ENCODE data around the gene NYAP2.

NYAP2 gene

DNA sequence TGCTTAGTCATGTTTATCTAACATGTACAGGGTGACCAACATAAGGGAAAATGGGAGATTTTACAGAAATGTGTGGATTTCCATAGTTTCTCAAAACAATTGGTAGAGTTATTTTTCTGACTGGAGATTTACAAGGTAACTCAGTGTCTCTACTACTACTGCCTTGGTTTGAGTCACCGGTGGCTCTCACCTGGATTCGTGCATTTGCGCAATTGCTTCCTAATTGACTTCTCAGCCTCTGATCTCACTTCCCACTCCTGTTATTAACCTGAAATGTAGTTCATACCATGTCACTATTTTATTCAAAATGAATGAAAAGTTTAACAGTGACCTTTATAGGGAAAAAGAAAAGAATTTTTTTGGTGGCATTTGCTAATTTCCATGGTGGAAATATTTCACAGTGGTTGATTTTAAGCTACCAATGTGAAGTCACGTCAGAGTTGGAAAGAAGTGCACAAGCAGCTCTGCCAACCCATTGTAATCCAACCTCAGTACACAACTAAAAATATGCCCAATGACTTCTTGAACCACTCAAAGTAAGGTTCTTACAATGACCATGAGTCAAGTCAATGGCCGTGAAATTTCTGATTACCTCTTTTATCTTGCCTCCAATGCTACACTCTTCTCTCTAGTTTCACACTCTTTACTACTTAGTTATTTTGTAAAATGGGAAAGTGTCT, 94.0 kb downstream of the NYAP2 start:
- Histone ChIP-seq H3K4me3 (replicated peaks; ENCODE audit: insufficient read depth, low read length) (no peak overlapping the region), H3K27ac (replicated peaks) (no peak overlapping the region), H3K27me3 (ENCODE audit: insufficient read depth, poor library complexity, severe bottlenecking) (no peaks in the 10 kb centered on the region)
- no peak for TF ChIP-seq SPI1 (IDR thresholded peaks at IDR 0.05; ENCODE audit: borderline replicate concordance, low read depth)
- TF ChIP-seq, protein P1, sequence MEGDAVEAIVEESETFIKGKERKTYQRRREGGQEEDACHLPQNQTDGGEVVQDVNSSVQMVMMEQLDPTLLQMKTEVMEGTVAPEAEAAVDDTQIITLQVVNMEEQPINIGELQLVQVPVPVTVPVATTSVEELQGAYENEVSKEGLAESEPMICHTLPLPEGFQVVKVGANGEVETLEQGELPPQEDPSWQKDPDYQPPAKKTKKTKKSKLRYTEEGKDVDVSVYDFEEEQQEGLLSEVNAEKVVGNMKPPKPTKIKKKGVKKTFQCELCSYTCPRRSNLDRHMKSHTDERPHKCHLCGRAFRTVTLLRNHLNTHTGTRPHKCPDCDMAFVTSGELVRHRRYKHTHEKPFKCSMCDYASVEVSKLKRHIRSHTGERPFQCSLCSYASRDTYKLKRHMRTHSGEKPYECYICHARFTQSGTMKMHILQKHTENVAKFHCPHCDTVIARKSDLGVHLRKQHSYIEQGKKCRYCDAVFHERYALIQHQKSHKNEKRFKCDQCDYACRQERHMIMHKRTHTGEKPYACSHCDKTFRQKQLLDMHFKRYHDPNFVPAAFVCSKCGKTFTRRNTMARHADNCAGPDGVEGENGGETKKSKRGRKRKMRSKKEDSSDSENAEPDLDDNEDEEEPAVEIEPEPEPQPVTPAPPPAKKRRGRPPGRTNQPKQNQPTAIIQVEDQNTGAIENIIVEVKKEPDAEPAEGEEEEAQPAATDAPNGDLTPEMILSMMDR (IDR thresholded peaks at IDR 0.05; ENCODE audit: insufficient read depth, low read length): no peak
- no peak for TF ChIP-seq GABPA (IDR thresholded peaks at IDR 0.05; ENCODE audit: low read depth)
- no peak for DNase-seq (ENCODE audit: low read depth in 1 of 2, low spot score in 1 of 2)

DNA sequence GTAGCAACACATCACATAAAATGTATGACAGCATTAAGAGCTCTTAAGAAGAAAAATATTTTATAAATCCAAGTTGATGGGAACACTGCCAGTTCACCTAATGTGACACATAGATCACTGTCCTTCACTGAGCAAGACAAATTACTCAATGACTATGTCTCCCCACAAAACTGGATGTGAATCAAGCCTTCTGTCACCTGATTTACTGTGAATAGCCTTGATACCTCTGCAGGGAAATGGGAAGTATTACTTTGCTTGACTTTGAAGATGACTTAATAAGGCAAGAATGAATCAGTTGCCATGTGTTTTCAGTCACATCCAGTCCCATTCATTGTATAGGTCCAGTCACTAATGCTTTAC, 94.6 kb downstream of the NYAP2 start:
- TF ChIP-seq, protein P1 (IDR thresholded peaks at IDR 0.05; ENCODE audit: insufficient read depth, low read length): no peak
- TF ChIP-seq GABPA (IDR thresholded peaks at IDR 0.05; ENCODE audit: low read depth): no peak
- TF ChIP-seq, protein P2, sequence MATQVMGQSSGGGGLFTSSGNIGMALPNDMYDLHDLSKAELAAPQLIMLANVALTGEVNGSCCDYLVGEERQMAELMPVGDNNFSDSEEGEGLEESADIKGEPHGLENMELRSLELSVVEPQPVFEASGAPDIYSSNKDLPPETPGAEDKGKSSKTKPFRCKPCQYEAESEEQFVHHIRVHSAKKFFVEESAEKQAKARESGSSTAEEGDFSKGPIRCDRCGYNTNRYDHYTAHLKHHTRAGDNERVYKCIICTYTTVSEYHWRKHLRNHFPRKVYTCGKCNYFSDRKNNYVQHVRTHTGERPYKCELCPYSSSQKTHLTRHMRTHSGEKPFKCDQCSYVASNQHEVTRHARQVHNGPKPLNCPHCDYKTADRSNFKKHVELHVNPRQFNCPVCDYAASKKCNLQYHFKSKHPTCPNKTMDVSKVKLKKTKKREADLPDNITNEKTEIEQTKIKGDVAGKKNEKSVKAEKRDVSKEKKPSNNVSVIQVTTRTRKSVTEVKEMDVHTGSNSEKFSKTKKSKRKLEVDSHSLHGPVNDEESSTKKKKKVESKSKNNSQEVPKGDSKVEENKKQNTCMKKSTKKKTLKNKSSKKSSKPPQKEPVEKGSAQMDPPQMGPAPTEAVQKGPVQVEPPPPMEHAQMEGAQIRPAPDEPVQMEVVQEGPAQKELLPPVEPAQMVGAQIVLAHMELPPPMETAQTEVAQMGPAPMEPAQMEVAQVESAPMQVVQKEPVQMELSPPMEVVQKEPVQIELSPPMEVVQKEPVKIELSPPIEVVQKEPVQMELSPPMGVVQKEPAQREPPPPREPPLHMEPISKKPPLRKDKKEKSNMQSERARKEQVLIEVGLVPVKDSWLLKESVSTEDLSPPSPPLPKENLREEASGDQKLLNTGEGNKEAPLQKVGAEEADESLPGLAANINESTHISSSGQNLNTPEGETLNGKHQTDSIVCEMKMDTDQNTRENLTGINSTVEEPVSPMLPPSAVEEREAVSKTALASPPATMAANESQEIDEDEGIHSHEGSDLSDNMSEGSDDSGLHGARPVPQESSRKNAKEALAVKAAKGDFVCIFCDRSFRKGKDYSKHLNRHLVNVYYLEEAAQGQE (IDR thresholded peaks at IDR 0.05; ENCODE audit: insufficient replicate concordance, low read depth): no peak
- TF ChIP-seq POLR2AphosphoS5 (IDR thresholded peaks at IDR 0.05; ENCODE audit: low read depth): no peak
- no peak for TF ChIP-seq SPI1 (IDR thresholded peaks at IDR 0.05; ENCODE audit: borderline replicate concordance, low read depth)

DNA sequence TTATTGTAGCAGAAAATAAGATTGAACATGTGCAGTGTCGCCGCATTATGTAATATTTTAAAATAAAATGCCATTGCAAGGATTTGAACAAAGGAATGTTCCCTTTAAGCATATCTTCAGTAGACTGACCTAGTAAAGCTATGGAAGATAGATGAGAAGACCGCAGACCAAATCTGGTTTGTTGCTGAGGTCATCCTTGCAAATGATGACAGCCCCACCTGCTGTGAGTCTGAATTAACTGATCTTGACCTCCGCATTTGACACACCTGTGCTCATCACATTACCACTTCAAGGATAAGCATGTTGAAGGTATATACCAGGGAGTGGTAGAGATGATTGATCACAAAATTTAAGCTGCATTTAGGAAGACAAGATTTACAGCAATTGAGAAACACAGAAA, 96.2 kb downstream of the NYAP2 start:
- no peak for DNase-seq (ENCODE audit: low read depth in 1 of 2, low spot score in 1 of 2)
- TF ChIP-seq SPI1 (IDR thresholded peaks at IDR 0.05; ENCODE audit: borderline replicate concordance, low read depth) (no peak), POLR2AphosphoS5 (IDR thresholded peaks at IDR 0.05; ENCODE audit: low read depth) (no peak), GABPA (IDR thresholded peaks at IDR 0.05; ENCODE audit: low read depth) (no peak)
- TF ChIP-seq, protein P2 (IDR thresholded peaks at IDR 0.05; ENCODE audit: insufficient replicate concordance, low read depth): no peak
- TF ChIP-seq, protein P1 (IDR thresholded peaks at IDR 0.05; ENCODE audit: insufficient read depth, low read length): no peak
- Histone ChIP-seq H3K4me3 (replicated peaks; ENCODE audit: insufficient read depth, low read length) (no peak overlapping the region), H3K27ac (replicated peaks) (no peak overlapping the region), H3K27me3 (ENCODE audit: insufficient read depth, poor library complexity, severe bottlenecking) (no peaks in the 10 kb centered on the region)

More for the DNA sequence above, 94.6 kb downstream of the NYAP2 start:
- DNase-seq (ENCODE audit: low read depth in 1 of 2, low spot score in 1 of 2): no peak
- Histone ChIP-seq H3K27me3 (ENCODE audit: insufficient read depth, poor library complexity, severe bottlenecking) (no peaks in the 10 kb centered on the region), H3K27ac (replicated peaks) (no peak overlapping the region), H3K4me3 (replicated peaks; ENCODE audit: insufficient read depth, low read length) (no peak overlapping the region)

DNA sequence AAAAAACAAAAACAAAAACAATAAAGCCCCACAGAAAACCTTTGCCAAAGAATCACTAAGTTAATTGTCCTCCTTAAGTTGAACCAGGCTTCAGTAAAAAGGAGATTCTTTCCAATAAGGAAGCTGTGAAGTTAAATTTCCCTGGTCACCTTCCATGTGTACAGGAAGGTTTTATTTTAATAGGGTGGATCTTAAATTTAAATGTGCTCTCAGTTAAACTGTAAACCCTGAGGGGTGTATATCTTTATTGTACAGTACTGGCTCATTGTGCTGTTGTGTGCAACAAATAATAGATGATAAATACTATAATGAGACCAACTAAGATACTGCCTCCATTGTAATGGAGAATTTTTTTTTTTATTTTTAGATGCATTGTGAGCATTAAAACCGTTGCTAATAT, 97.1 kb downstream of the NYAP2 start:
- H3K27me3 ChIP-seq (ENCODE audit: insufficient read depth, poor library complexity, severe bottlenecking): no peaks in the 10 kb centered on the region
- no peak overlapping the region for H3K27ac ChIP-seq (replicated peaks)
- TF ChIP-seq SPI1 (IDR thresholded peaks at IDR 0.05; ENCODE audit: borderline replicate concordance, low read depth): no peak
- TF ChIP-seq, protein P2 (IDR thresholded peaks at IDR 0.05; ENCODE audit: insufficient replicate concordance, low read depth): no peak
- no peak for TF ChIP-seq GABPA (IDR thresholded peaks at IDR 0.05; ENCODE audit: low read depth)
- TF ChIP-seq, protein P1 (IDR thresholded peaks at IDR 0.05; ENCODE audit: insufficient read depth, low read length): no peak
- no peak for DNase-seq (ENCODE audit: low read depth in 1 of 2, low spot score in 1 of 2)
- H3K4me3 ChIP-seq (replicated peaks; ENCODE audit: insufficient read depth, low read length): no peak overlapping the region

Data from HL-60 (cell line).